Endothelial cell of umbilical vein (primary cell): Measurements from ENCODE around the gene MRPL44. TPM values are rescaled to one million over a fixed set of nuclear protein-coding genes. Genes with fewer than 3 reads are reported as not detected.

ENCODE experiments used
- BruUV-seq: library from RNA; stranded (reverse); fragments of 400-500 nt; replicated peaks from 2 replicates; lab custom pipeline; 2021; lab: Mats Ljungman, UMichigan
- CTCF ChIA-PET: fragments of 300-600, 350-600 bp; sonication (Branson Sonifier 250); formaldehyde crosslinking; loops from one replicate; lab custom pipeline; 2021; ENCODE audit warnings: antibody characterized with exemption, inconsistent platforms; lab: Charles Lee
- POLR2A ChIA-PET: fragments of 300-600, 350-600 bp; sonication (Branson Sonifier 250); formaldehyde crosslinking; loops from one replicate; lab custom pipeline; 2021; ENCODE audit warnings: antibody characterized with exemption, inconsistent platforms; lab: Charles Lee
- DNase-seq: peaks from one replicate; pipeline ENCODE4 v3.0.0-alpha.2; 2011; ENCODE audit warnings: low read depth, low spot score
- FAIRE-seq: peaks from 2 replicates; lab custom pipeline; 2011; peaks lifted over from hg19 to GRCh38; lab: Jason Lieb, UNC
- H2AFZ ChIP-seq: 2 replicates; pipeline ENCODE4 v1.6.0; 2012; ENCODE audit warnings: low read depth, low read length, control low read depth, inconsistent platforms
- H3K27ac ChIP-seq: 2 replicates; pipeline ENCODE4 v1.5.1; 2011; ENCODE audit warnings: low read depth, mild to moderate bottlenecking, control low read depth, low read length, moderate library complexity; ENCODE audit not compliant: insufficient read depth
- H3K27me3 ChIP-seq, 2 experiments: 2 replicates each; pipeline versions ENCODE4 v1.6.0 to v1.6.1; 2011; ENCODE audit warnings: low read length in 2 of 2, mixed read lengths in 1 of 2; ENCODE audit not compliant: control insufficient read depth in 2 of 2, insufficient read depth in 2 of 2
- H3K36me3 ChIP-seq, 2 experiments: 2 replicates in 1 of 2; 3 replicates in 1 of 2; pipeline ENCODE4 v1.5.1; 2011; ENCODE audit warnings: low read length in 2 of 2, mild to moderate bottlenecking in 1 of 2, moderate library complexity in 1 of 2; ENCODE audit not compliant: control insufficient read depth in 2 of 2, insufficient read depth in 2 of 2; ENCODE audit errors: extremely low read depth in 1 of 2
- H3K4me1 ChIP-seq: 3 replicates; pipeline ENCODE4 v1.5.1; 2011; ENCODE audit warnings: mild to moderate bottlenecking, low read length; ENCODE audit not compliant: control insufficient read depth, insufficient read depth; ENCODE audit errors: extremely low read depth
- H3K4me2 ChIP-seq: 2 replicates; pipeline ENCODE4 v1.6.1; 2011; ENCODE audit warnings: low read length, control low read depth, mixed read lengths; ENCODE audit not compliant: insufficient read depth
- H3K4me3 ChIP-seq, 3 experiments: fragments of 200-600 bp in 1 of 3; sonication (generic), shearing (Covaris generic) in 1 of 3; replicated peaks in 1 of 3; 2 replicates each; pipeline ENCODE4 v1.5.1; 2011 to 2016; ENCODE audit warnings: control low read depth in 3 of 3, low read length in 3 of 3, mild to moderate bottlenecking in 2 of 3, inconsistent platforms in 1 of 3, low read depth in 1 of 3, moderate library complexity in 1 of 3; ENCODE audit not compliant: insufficient read depth in 1 of 3
- H3K79me2 ChIP-seq: 2 replicates; pipeline ENCODE4 v1.6.0; 2012; ENCODE audit warnings: low read length, inconsistent platforms; ENCODE audit not compliant: control insufficient read depth, insufficient read depth
- H3K9ac ChIP-seq: replicated peaks from 2 replicates; pipeline ENCODE3; 2011; ENCODE audit warnings: low read length, control low read depth; ENCODE audit not compliant: insufficient read depth; ENCODE audit errors: extremely low read depth
- H3K9me1 ChIP-seq: replicated peaks from 3 replicates; pipeline ENCODE4 v1.6.0; 2011; ENCODE audit warnings: mild to moderate bottlenecking, low read length; ENCODE audit not compliant: control insufficient read depth, insufficient read depth; ENCODE audit errors: extremely low read depth
- H3K9me3 ChIP-seq: replicated peaks from 2 replicates; pipeline ENCODE4 v1.5.1; 2012; ENCODE audit warnings: low read length, inconsistent platforms; ENCODE audit not compliant: control insufficient read depth, insufficient read depth
- H4K20me1 ChIP-seq: replicated peaks from 2 replicates; pipeline ENCODE3; 2011; ENCODE audit warnings: mild to moderate bottlenecking, low read length; ENCODE audit not compliant: control insufficient read depth, insufficient read depth; ENCODE audit errors: extremely low read depth
- CTCF ChIP-seq, 2 donors: IDR thresholded peaks; 1 replicate in 1 of 2; 2 replicates in 1 of 2; pipeline ENCODE4 v1.5.1; 2011; ENCODE audit warnings: low read length in 2 of 2, mild to moderate bottlenecking in 2 of 2, moderate library complexity in 2 of 2, control low read depth in 1 of 2, inconsistent platforms in 1 of 2, low read depth in 1 of 2; ENCODE audit not compliant: insufficient read depth in 1 of 2; ENCODE audit errors: extremely low read depth in 1 of 2
- EZH2 ChIP-seq: IDR thresholded peaks from 2 replicates; pipeline ENCODE4 v1.6.1; 2012; ENCODE audit warnings: borderline replicate concordance, low read depth, mild to moderate bottlenecking, moderate library complexity, low read length, inconsistent platforms; ENCODE audit not compliant: severe bottlenecking
- FOS ChIP-seq: IDR thresholded peaks from 2 replicates; pipeline ENCODE4 v1.6.1; 2011; ENCODE audit warnings: mild to moderate bottlenecking, low read length, moderate library complexity, borderline replicate concordance; ENCODE audit not compliant: insufficient read depth
- GATA2 ChIP-seq: IDR thresholded peaks from 2 replicates; pipeline ENCODE4 v1.7.0; 2011; ENCODE audit warnings: low read depth, mild to moderate bottlenecking, moderate library complexity, mixed read lengths, low read length; ENCODE audit not compliant: insufficient read length, insufficient read depth
- JUN ChIP-seq: IDR thresholded peaks from 2 replicates; pipeline ENCODE4 v1.6.1; 2011; ENCODE audit warnings: borderline replicate concordance, low read depth; ENCODE audit not compliant: insufficient read length, insufficient read depth
- MAX ChIP-seq: IDR thresholded peaks from 2 replicates; pipeline ENCODE4 v1.6.1; 2011; ENCODE audit not compliant: insufficient read depth, insufficient read length
- MYC ChIP-seq: IDR thresholded peaks from one replicate; pipeline ENCODE4 v1.6.1; 2011; ENCODE audit warnings: mild to moderate bottlenecking, low read depth, low read length
- POLR2A ChIP-seq: IDR thresholded peaks from 2 replicates; pipeline ENCODE4 v1.6.1; 2012; ENCODE audit warnings: low read depth, mild to moderate bottlenecking, control low read depth, low read length
- POLR2AphosphoS5 ChIP-seq: IDR thresholded peaks from 2 replicates; pipeline ENCODE4 v1.6.1; 2012; ENCODE audit warnings: low read depth, mild to moderate bottlenecking, control low read depth, low read length, moderate library complexity; ENCODE audit not compliant: insufficient read depth
- dilution Hi-C: fragments of 300-500 bp; cut with MboI; formaldehyde crosslinking; loops from one replicate; pipeline ENCODE4 v1.15.0; 2019; ENCODE audit warnings: low sequenced_read_pairs; ENCODE audit not compliant: extremely low pct_ligation_motif_present
- intact Hi-C: fragments of 100-400 bp; cut with micrococcal nuclease; formaldehyde crosslinking; loops from one replicate; pipeline ENCODE4 v1.10.0; 2022
- polyA plus RNA-seq, 4 experiments: library from polyadenylated mRNA; depleted of rRNA in 3 of 4; stranded (reverse) in 3 of 4; unstranded in 1 of 4; fragments of >200 nt; gene quantifications; 2 replicates each; pipeline versions ENCODE4 v1.2.1 to v1.2.3, GENCODE V29; 2011 to 2012; ENCODE audit warnings: missing spikeins in 1 of 4
- total RNA-seq: library from RNA; stranded (reverse); gene quantifications from 2 replicates; pipeline ENCODE4 v1.2.3, GENCODE V29; 2021

Gene MRPL44
- total and polyA plus RNA-seq, 2 donors (not counting 3 experiments of a cell fraction or from before 2014, with no cell fraction given) = 19.2 to 27.7 TPM

- no peak overlapping the region for H3K4me2 ChIP-seq
- peaks cover 10% of the 10 kb centered on the region for H3K4me1 ChIP-seq
- dilution Hi-C loops = no loop called here
- TF ChIP-seq EZH2 (no peak), POLR2A (no peak), MAX (no peak), CTCF (IDR thresholded peaks at IDR 0.05; ENCODE audit: extremely low read depth in 1 of 2, insufficient read depth in 1 of 2, low read depth in 1 of 2, low read length in 2 of 2) (no peak), GATA2 (no peak), JUN (no peak), FOS (no peak), POLR2AphosphoS5 (no peak), MYC (no peak)
- DNase-seq = no peak
- H3K27ac ChIP-seq = no peak overlapping the region
- no peak overlapping the region for H3K4me3 ChIP-seq
- H3K9me1 ChIP-seq = peaks cover 3% of the 10 kb centered on the region
- ChIA-PET CTCF (interaction anchor here (1.0 to 1.7 kb wide), 4 partner anchors 11 to 48 kb away, joined by 4 to 5 read pairs (median 4); no protein-coding TSS in a partner anchor), POLR2A (no interaction called here)
- no TSS peak for BruUV-seq
- no peak for FAIRE-seq
- H4K20me1 ChIP-seq = no peaks in the 10 kb centered on the region
- peaks cover 4 to 9% of the 10 kb centered on the region in 2 experiments for H3K36me3 ChIP-seq
- no peaks in the 10 kb centered on the region for H3K9me3 ChIP-seq
- H3K27me3 ChIP-seq = no peaks in the 10 kb centered on the region
- no peak overlapping the region for H2AFZ ChIP-seq
- intact Hi-C loops = loop anchor here (5.0 kb wide), 1 partner anchor 34 kb away; no protein-coding TSS in a partner anchor
- H3K79me2 ChIP-seq = peaks cover 53% of the 10 kb centered on the region
- H3K9ac ChIP-seq = no peak overlapping the region
These were observed 48.8 kb upstream of the MRPL44 start for GRCh38 chr2:223908304-223908998.
